Osteocyte (in vitro differentiated cells): ENCODE data around the gene RPA1. TPM values are rescaled to one million over a fixed set of nuclear protein-coding genes. Genes with fewer than 3 reads are reported as not detected.
"Not testable (repeated sequence)": the region's sequence is repeated elsewhere in the genome, so short reads cannot be mapped to it uniquely, and the experiment has no call there.

ENCODE experiments used
- DNase-seq: peaks from one replicate; pipeline ENCODE4 v3.0.0; 2021; ENCODE audit warnings: mixed read lengths; ENCODE audit not compliant: unreplicated experiment; ENCODE audit errors: extremely low spot score
- H3K27ac Mint-ChIP-seq: one replicate; pipeline ENCODE4 v1.8.0; 2021; ENCODE audit warnings: mild to moderate bottlenecking, mixed read lengths; ENCODE audit not compliant: unreplicated experiment
- H3K27me3 Mint-ChIP-seq: one replicate; pipeline ENCODE4 v1.8.0; 2021; ENCODE audit warnings: mixed read lengths; ENCODE audit not compliant: unreplicated experiment
- H3K36me3 Mint-ChIP-seq: one replicate; pipeline ENCODE4 v1.8.0; 2021; ENCODE audit warnings: mixed read lengths; ENCODE audit not compliant: unreplicated experiment
- H3K4me1 Mint-ChIP-seq: one replicate; pipeline ENCODE4 v1.8.0; 2021; ENCODE audit warnings: mixed read lengths; ENCODE audit not compliant: unreplicated experiment
- H3K4me3 Mint-ChIP-seq: one replicate; pipeline ENCODE4 v1.8.0; 2021; ENCODE audit warnings: mild to moderate bottlenecking, moderate library complexity, mixed read lengths; ENCODE audit not compliant: unreplicated experiment
- H3K9me3 Mint-ChIP-seq: one replicate; pipeline ENCODE4 v1.8.0; 2021; ENCODE audit warnings: mixed read lengths; ENCODE audit not compliant: unreplicated experiment
- total RNA-seq: library from RNA; stranded (reverse); gene quantifications from 2 replicates; pipeline ENCODE4 v1.2.1, GENCODE V29; 2021
- TF ChIP-seq, protein P1 (sequence below): fragments of 200-600 bp; sonication (generic); IDR thresholded peaks from 2 replicates; pipeline ENCODE4 v1.5.0; 2021; ENCODE audit warnings: antibody characterized with exemption, mild to moderate bottlenecking, moderate library complexity

The RPA1 gene
- total RNA-seq, 1 donor from 2014 or later: 75.3 TPM

DNA sequence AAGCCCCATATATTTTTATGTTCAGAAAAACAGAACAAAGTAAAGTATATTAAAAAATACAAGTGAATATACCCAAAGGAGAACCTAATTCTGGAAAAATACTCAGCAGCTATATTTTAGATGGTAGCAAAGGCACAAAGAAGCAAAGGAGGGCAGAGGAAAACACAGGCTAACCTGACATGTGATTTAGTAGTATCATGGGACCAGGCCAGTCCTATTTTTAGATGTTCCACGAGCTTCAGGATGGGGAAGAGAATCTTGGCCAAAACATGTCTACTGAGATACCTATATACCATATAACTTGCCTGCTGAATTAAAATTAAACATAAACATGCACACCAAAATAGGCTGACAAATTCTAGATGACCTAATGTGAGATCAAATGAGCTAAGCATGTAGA is 33.0 kb upstream of the RPA1 start:
- TF ChIP-seq, protein P1, sequence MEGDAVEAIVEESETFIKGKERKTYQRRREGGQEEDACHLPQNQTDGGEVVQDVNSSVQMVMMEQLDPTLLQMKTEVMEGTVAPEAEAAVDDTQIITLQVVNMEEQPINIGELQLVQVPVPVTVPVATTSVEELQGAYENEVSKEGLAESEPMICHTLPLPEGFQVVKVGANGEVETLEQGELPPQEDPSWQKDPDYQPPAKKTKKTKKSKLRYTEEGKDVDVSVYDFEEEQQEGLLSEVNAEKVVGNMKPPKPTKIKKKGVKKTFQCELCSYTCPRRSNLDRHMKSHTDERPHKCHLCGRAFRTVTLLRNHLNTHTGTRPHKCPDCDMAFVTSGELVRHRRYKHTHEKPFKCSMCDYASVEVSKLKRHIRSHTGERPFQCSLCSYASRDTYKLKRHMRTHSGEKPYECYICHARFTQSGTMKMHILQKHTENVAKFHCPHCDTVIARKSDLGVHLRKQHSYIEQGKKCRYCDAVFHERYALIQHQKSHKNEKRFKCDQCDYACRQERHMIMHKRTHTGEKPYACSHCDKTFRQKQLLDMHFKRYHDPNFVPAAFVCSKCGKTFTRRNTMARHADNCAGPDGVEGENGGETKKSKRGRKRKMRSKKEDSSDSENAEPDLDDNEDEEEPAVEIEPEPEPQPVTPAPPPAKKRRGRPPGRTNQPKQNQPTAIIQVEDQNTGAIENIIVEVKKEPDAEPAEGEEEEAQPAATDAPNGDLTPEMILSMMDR: no peak
- no peak overlapping the region for H3K4me3 Mint-ChIP-seq
- H3K27ac Mint-ChIP-seq: peak overlapping the region; percentile 5
- peaks cover 11% of the 10 kb centered on the region for H3K36me3 Mint-ChIP-seq
- H3K4me1 Mint-ChIP-seq: peaks cover 14% of the 10 kb centered on the region
- DNase-seq: no peak
- no peaks in the 10 kb centered on the region for H3K27me3 Mint-ChIP-seq
- H3K9me3 Mint-ChIP-seq: no peaks in the 10 kb centered on the region

DNA sequence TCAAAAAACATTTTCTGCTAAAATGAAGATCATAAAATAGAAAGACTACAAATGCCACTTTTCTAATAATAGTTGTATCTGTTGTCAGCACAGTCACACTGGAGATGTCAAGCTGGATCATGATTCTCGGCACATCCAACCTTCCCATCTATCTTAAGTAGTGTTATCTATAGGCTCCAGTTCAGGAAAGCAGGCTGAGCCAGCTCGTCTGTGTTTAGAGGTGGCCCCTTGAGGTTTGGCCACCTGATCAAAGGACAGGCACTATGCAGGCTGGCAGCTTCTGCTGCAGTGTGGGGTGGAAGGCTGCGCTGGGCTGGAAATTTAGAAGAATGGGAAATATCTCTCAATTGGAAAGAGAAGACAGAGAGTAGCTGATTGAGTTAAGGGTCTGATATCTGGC is 32.5 kb upstream of the RPA1 start:
- Mint-ChIP-seq H3K9me3 (no peaks in the 10 kb centered on the region), H3K4me1 (peaks cover 14% of the 10 kb centered on the region), H3K27me3 (no peaks in the 10 kb centered on the region), H3K36me3 (peaks cover 11% of the 10 kb centered on the region), H3K27ac (peak overlapping the region; percentile 5), H3K4me3 (no peak overlapping the region)
- no peak for DNase-seq
- TF ChIP-seq, protein P1: no peak

DNA sequence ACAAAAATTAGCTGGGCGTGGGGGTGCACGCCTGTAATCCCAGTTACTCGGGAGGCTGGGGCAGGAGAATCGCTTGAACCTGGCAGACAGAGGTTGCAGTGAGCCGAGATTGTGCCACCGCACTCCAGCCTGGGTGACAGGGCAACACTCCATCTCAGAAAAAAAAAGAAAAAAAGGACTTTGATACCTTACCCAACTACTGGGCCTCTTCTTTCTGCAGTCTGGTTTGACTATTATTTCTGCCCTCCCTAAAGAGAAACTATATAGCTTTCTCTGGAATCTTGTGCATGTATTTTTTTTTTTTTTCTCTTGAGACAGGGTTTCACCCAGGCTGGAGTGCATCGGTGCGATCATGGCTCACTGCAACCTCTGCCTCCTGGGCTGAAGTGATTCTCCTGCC is 32.0 kb upstream of the RPA1 start:
- not testable (repeated sequence) for DNase-seq, H3K27me3 Mint-ChIP-seq, H3K9me3 Mint-ChIP-seq, H3K4me3 Mint-ChIP-seq, H3K27ac Mint-ChIP-seq
- Mint-ChIP-seq H3K36me3 (peaks cover 11% of the 10 kb centered on the region), H3K4me1 (peaks cover 12% of the 10 kb centered on the region)

DNA sequence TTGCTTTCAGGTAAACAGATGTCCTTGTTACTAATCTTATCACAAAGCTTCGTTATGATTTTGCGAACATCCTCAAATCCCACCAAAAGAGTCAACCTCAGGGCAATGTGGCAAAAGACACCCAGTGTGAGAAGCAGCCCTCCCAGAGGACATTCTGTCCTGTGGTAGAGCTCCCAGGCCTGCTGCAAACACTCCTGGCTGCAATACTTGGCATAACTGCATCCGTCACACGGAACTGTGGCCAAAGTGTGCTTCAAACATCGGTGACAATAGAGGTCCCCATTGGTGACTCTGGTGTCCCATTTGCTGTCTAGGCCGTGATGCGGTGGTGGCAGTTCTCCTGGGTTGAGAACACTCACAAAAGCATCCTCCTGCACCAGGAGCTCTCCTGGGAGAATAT is 29.6 kb upstream of the RPA1 start:
- no peak for DNase-seq
- no peaks in the 10 kb centered on the region for H3K9me3 Mint-ChIP-seq
- TF ChIP-seq, protein P1: no peak

DNA sequence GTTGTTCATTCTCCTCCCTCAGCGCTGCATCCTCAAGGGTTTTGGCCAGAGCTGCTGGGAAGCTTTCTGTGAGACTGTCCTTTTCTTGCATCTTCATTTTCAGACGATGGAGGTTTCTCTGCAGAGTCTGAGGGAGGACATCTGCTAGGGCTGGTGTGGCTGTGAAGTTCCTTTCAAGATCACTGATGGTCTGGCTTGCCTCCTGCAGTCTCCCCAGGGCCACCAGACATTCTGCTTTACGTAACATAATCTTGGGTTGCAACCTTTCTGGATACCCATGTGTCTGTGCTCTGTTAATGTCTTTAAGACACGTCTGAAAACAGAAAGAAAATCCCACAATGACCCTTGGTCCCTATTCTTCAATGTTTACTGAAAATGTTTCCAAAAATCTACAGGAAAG is 29.1 kb upstream of the RPA1 start:
- Mint-ChIP-seq H3K4me1 (peaks cover 9% of the 10 kb centered on the region), H3K27me3 (no peaks in the 10 kb centered on the region), H3K9me3 (no peaks in the 10 kb centered on the region), H3K27ac (no peak overlapping the region), H3K36me3 (peaks cover 17% of the 10 kb centered on the region), H3K4me3 (no peak overlapping the region)
- no peak for DNase-seq
- TF ChIP-seq, protein P1: no peak

More for the DNA sequence above, 29.6 kb upstream of the RPA1 start:
- Mint-ChIP-seq H3K27me3 (no peaks in the 10 kb centered on the region), H3K27ac (no peak overlapping the region), H3K4me1 (peaks cover 9% of the 10 kb centered on the region), H3K36me3 (peaks cover 17% of the 10 kb centered on the region), H3K4me3 (no peak overlapping the region)

DNA sequence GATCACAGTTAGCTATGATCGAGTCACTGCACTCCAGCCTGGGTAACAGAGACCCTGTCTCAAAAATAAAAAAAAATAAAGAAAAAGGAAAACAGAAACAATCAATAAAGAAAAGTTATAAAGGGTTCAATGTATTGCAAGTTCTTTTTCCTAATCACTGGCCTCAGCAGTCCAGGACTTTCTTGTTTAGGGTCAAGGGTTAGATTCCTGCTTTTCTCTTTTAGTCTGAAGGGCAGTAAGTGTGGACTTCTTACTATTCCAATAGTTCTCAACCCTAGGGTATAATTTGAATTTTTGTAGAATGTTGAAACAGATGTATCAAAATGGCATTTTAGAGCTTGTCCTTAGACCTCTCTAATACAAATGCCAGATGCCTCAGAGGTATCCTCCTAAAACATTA is 27.4 kb upstream of the RPA1 start:
- DNase-seq: no peak
- H3K36me3 Mint-ChIP-seq: peaks cover 15% of the 10 kb centered on the region
- H3K27ac Mint-ChIP-seq: no peak overlapping the region
- no peak overlapping the region for H3K4me3 Mint-ChIP-seq
- H3K9me3 Mint-ChIP-seq: no peaks in the 10 kb centered on the region
- TF ChIP-seq, protein P1: no peak
- H3K4me1 Mint-ChIP-seq: peaks cover under 1% of the 10 kb centered on the region
- H3K27me3 Mint-ChIP-seq: no peaks in the 10 kb centered on the region
